ENCODE results near the gene FMN2. TPM values are rescaled to one million over a fixed set of nuclear protein-coding genes. Genes with fewer than 3 reads are reported as not detected.

FMN2 gene
- polyA plus RNA-seq, 4 donors = 5.7 to 9.5 (median 8.1) TPM

DNA sequence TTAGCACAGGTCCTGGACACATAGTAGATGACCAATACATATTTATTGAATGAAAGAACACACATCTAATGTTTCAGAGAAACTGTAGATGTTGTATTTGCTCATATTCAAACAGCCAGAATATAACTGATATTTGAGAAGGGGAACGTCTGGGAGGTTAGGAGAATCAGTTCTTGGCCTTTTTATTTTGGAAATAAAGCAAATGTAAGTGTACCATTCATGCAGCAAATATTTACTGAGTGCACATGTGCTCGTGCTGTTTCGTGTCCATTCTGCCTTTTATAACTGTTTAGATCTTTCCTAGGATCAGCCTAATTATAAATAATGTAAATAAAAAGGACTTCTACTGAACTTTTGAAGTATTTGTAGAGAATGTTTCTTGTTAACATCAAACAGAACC, 416.5 kb downstream of the FMN2 start:
- DNase-seq (ENCODE audit: low read depth in 4 of 4, low spot score in 3 of 4) = no peak

GRCh38 chr1:240508950-240509349, 417.3 kb downstream of the FMN2 start:
- DNase-seq (ENCODE audit: low read depth in 4 of 4, low spot score in 3 of 4) = no peak

DNA sequence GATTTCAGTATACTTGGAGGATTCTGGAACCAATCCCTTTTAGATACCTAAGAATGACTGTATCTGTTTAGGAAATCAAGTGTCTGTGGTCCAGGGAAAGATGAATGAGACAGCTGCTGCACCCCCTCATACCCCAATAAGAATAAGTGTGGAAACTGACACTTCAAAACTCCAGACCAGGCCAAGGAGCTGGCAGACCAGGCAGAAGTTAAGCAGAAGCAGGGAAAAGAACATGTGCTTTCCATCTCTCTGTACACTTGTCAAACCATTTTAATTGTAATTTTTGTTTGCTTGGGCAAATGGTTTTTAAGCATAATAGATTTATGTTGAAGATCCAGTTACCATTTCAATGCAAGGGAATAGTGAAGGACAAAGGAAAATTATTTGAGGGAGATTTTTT, 420.1 kb downstream of the FMN2 start:
- no peak for DNase-seq (ENCODE audit: low read depth in 4 of 4, low spot score in 3 of 4)

GRCh38 chr1:240515505-240515904, 423.8 kb downstream of the FMN2 start:
- no peak for DNase-seq (ENCODE audit: low read depth in 4 of 4, low spot score in 3 of 4)

- DNase-seq (ENCODE audit: low read depth in 4 of 4, low spot score in 3 of 4) = no peak
Observed at GRCh38 chr1:240516069-240516468, 424.4 kb downstream of the FMN2 start.

DNA sequence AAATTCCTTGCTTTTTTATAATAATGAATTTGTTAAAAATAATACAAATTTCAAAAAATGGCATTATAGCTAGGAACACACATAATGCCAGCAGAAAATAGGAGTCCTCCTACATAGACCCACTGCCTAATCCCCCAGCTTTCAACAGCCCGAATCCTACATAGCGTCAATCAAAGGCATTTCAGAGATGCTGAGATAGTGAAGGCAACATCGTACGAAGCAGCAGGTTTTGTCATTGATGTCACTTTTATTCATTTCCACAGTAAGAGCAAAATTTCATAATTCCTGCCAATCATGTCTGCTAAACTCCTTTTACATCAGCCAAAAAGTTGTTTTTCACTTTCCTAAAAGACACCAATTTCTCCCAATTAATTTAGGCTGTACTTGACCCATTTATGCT, 426.2 kb downstream of the FMN2 start:
- no peak for DNase-seq (ENCODE audit: low read depth in 4 of 4, low spot score in 3 of 4)

DNA sequence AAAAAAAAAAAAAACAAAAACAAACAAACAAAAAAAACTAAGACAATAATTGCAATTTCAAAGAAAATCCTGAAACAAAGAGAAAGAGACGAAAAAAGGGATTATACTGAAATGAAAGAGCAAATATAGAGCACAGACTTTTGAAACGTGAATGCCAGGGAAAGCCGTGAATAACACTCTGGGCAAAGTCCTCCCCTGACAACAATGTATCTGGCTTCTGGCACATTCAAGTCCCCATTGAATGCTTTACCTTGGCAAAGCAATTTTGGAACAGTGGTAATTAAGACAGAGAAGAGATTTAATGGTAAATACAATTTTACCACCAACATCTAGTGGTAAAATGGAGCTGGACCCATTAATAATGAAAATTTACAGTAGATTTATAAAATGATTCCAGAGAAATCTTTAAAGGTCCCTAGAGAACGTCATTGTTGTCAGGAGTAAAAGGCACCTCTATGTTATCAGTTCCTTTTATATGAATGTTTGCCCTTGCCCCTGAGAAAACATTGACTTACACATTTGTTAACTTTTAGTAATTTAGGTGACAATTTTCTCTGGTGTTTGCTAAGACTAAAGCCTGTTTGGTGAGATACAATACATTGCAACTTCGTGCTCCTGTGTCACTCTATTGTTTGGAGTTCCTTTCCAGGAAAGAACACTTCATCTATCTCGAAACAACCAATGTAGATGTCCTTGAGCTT, 430.6 kb downstream of the FMN2 start:
- DNase-seq (ENCODE audit: low read depth in 4 of 4, low spot score in 3 of 4) = no peak

GRCh38 chr1:240524356-240525069, 432.8 kb downstream of the FMN2 start:
- no peak for DNase-seq (ENCODE audit: low read depth in 4 of 4, low spot score in 3 of 4)

All from left renal pelvis (tissue), 4 donors.